Peyer's patch (tissue), 4 donors: ENCODE results near the gene CNOT6L. TPM values are rescaled to one million over a fixed set of nuclear protein-coding genes. Genes with fewer than 3 reads are reported as not detected.

Experiments used
- DNase-seq, 3 donors: peaks; one replicate each; pipeline ENCODE4 v3.0.0-alpha.2; 2017 to 2019
- H3K27ac ChIP-seq, 4 donors: fragments of 200-600 bp; sonication (generic); one replicate each; pipeline ENCODE4 v1.5.1; 2016 to 2019
- H3K27me3 ChIP-seq, 2 donors: fragments of 200-600 bp; sonication (generic); one replicate each; pipeline ENCODE4 v1.5.1; 2019
- H3K36me3 ChIP-seq, 3 donors: fragments of 200-600 bp; sonication (generic); one replicate each; pipeline ENCODE4 v1.5.1; 2016 to 2019
- H3K4me1 ChIP-seq, 4 donors: fragments of 200-600 bp; sonication (generic); one replicate each; pipeline ENCODE4 v1.5.1; 2016 to 2019
- H3K4me3 ChIP-seq, 4 donors: fragments of 200-600 bp; sonication (generic); 1 replicate in 3 of 4; 2 replicates in 1 of 4; pipeline ENCODE4 v1.5.1; 2016 to 2019; ENCODE audit warnings: mild to moderate bottlenecking in 1 of 4
- H3K9me3 ChIP-seq, 4 donors: fragments of 200-600 bp; sonication (generic); one replicate each; pipeline ENCODE4 v1.5.1; 2016 to 2019; ENCODE audit warnings: mild to moderate bottlenecking in 1 of 4
- POLR2A ChIP-seq, 2 donors: fragments of 450-650 bp; IDR thresholded peaks; one replicate each; pipeline ENCODE4 v1.5.1; 2017; ENCODE audit warnings: antibody characterized with exemption in 2 of 2, mild to moderate bottlenecking in 2 of 2, moderate library complexity in 2 of 2
- total RNA-seq, 4 donors: library from RNA; depleted of rRNA; stranded (reverse); fragments of >200 nt; gene quantifications; one replicate each; pipeline ENCODE4 v1.1.0, GENCODE V29; 2016
- TF ChIP-seq, protein P1 (sequence below), 6 experiments: fragments of 450-650 bp in 4 of 6; fragments of 200-600 bp in 2 of 6; sonication (generic) in 1 of 6; IDR thresholded peaks; one replicate each; pipeline ENCODE4 v1.5.1; 2017 to 2019; ENCODE audit warnings: antibody characterized with exemption in 6 of 6, mild to moderate bottlenecking in 3 of 6, moderate library complexity in 1 of 6

CNOT6L gene
- total RNA-seq, 4 donors from 2014 or later: 20.4 to 43.3 (median 33.6) TPM

DNA sequence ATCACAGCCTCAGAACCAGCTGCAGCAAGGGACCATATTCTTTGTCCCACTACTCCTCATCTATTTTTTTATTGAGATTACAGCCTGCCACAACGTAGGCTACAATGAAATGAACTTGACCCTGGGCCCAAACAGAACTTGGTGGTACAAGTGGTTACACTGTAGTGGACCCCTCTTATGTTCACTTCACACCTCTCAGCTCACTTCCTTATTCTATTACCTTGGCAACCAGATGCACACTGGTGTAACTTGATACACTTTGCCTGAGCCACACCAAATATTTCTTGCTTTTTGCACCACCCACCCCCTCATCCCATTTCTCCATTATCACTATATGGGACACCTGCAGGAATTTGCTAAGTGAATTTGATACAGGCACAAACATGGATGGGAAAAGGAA lies 107.7 kb downstream of the CNOT6L start:
- Histone ChIP-seq H3K27ac (no peak overlapping the region), H3K4me3 (no peak overlapping the region), H3K27me3 (no peaks in the 10 kb centered on the region), H3K4me1 (no peaks in the 10 kb centered on the region), H3K9me3 (no peaks in the 10 kb centered on the region), H3K36me3 (no peaks in the 10 kb centered on the region)
- TF ChIP-seq, protein P1, sequence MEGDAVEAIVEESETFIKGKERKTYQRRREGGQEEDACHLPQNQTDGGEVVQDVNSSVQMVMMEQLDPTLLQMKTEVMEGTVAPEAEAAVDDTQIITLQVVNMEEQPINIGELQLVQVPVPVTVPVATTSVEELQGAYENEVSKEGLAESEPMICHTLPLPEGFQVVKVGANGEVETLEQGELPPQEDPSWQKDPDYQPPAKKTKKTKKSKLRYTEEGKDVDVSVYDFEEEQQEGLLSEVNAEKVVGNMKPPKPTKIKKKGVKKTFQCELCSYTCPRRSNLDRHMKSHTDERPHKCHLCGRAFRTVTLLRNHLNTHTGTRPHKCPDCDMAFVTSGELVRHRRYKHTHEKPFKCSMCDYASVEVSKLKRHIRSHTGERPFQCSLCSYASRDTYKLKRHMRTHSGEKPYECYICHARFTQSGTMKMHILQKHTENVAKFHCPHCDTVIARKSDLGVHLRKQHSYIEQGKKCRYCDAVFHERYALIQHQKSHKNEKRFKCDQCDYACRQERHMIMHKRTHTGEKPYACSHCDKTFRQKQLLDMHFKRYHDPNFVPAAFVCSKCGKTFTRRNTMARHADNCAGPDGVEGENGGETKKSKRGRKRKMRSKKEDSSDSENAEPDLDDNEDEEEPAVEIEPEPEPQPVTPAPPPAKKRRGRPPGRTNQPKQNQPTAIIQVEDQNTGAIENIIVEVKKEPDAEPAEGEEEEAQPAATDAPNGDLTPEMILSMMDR (IDR thresholded peaks at IDR 0.05): no peak
- TF ChIP-seq POLR2A (IDR thresholded peaks at IDR 0.05): no peak
- DNase-seq: no peak

DNA sequence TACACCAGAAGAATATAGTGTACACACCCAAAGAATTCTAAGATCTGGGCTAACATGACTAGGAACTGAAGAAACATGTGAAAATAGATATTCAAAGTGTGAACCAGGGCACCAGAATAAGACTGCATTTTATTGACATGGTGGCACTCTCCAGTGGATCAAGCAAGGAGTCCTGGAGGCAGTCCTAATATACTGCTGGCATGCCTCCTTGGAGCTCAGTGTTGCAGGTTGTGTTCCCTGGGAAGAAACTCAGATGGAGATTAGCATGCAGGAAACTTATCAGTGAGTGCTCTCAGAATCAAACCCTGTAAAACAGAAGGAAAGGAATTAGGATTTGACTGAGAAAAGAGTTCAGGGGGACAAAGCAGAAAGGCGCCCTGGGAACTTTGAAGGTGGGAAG lies 108.5 kb downstream of the CNOT6L start:
- DNase-seq: no peak
- H3K36me3 ChIP-seq: no peaks in the 10 kb centered on the region
- H3K9me3 ChIP-seq: no peaks in the 10 kb centered on the region
- no peaks in the 10 kb centered on the region for H3K4me1 ChIP-seq
- no peak overlapping the region for H3K4me3 ChIP-seq
- no peak overlapping the region for H3K27ac ChIP-seq
- H3K27me3 ChIP-seq: no peaks in the 10 kb centered on the region
- no peak for TF ChIP-seq POLR2A (IDR thresholded peaks at IDR 0.05)
- TF ChIP-seq, protein P1 (IDR thresholded peaks at IDR 0.05): no peak

DNA sequence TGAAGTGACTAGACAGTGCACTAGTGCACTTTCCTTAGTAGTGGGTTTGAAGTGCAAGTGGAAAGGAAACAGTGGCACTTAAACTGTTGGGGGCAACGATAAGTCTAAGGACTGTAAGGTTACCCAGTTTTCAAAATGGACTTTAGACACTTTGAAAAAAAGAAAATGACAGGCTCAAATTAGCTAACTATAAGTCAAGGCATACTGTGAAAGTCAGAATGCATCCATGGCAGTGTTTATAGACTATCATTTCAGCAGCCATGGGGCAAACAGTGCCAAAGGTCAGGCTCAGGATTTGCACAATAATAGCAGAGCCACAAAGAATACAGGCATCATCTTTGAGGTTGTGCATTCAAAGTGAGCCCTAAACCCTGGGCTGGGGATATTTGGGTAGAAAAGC lies 109.1 kb downstream of the CNOT6L start:
- no peaks in the 10 kb centered on the region for H3K4me1 ChIP-seq
- no peaks in the 10 kb centered on the region for H3K9me3 ChIP-seq
- H3K36me3 ChIP-seq: no peaks in the 10 kb centered on the region
- no peak overlapping the region for H3K27ac ChIP-seq
- H3K4me3 ChIP-seq: no peak overlapping the region
- TF ChIP-seq, protein P1 (IDR thresholded peaks at IDR 0.05): no peak
- TF ChIP-seq POLR2A (IDR thresholded peaks at IDR 0.05): no peak
- H3K27me3 ChIP-seq: no peaks in the 10 kb centered on the region
- no peak for DNase-seq

DNA sequence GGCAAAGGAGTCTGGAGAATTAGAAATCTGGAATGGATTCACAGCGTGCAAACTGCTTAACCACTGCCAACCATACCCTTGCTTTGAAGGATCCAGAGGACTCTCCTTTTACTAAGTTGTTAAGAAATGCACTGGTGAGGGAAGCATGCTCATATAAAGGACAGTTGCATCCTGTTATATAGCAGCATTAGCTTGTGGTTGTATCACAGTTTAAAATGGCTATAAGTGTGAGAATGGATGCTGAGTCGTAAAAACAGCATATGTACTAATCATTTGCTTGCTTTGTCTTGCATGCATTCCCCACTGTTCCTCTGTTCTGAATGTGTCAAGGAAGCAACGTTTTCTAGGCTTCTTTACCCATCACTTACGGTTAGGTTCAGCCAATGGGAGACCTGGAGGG lies 112.5 kb downstream of the CNOT6L start:
- no peak overlapping the region for H3K4me3 ChIP-seq
- no peaks in the 10 kb centered on the region for H3K36me3 ChIP-seq
- H3K27ac ChIP-seq: no peak overlapping the region
- no peaks in the 10 kb centered on the region for H3K4me1 ChIP-seq
- no peaks in the 10 kb centered on the region for H3K27me3 ChIP-seq
- no peak for TF ChIP-seq POLR2A (IDR thresholded peaks at IDR 0.05)
- TF ChIP-seq, protein P1 (IDR thresholded peaks at IDR 0.05): no peak
- H3K9me3 ChIP-seq: no peaks in the 10 kb centered on the region
- no peak for DNase-seq

DNA sequence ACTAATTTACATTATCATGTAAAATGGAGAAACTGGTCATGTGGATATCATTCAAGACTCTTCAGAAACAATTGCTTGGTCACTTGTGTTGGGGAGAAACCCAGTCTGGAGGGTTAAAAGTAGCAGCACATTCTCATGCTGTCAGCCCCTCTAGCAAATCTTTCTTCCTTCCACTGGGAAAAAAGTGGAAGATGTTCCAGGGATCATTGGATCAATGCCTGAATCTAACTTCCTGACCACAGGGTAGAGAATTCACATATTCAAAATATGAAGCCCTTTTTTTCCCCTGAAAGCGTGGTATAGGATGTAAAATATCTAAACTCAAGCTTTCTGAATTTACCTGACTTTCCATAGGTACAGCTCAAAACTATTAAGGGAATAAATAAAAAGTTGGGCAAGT lies 115.5 kb downstream of the CNOT6L start:
- no peaks in the 10 kb centered on the region for H3K36me3 ChIP-seq
- no peaks in the 10 kb centered on the region for H3K9me3 ChIP-seq
- no peaks in the 10 kb centered on the region for H3K4me1 ChIP-seq
- H3K27me3 ChIP-seq: no peaks in the 10 kb centered on the region
- TF ChIP-seq, protein P1 (IDR thresholded peaks at IDR 0.05): no peak
- TF ChIP-seq POLR2A (IDR thresholded peaks at IDR 0.05): no peak
- DNase-seq: no peak
- H3K27ac ChIP-seq: no peak overlapping the region
- no peak overlapping the region for H3K4me3 ChIP-seq

DNA sequence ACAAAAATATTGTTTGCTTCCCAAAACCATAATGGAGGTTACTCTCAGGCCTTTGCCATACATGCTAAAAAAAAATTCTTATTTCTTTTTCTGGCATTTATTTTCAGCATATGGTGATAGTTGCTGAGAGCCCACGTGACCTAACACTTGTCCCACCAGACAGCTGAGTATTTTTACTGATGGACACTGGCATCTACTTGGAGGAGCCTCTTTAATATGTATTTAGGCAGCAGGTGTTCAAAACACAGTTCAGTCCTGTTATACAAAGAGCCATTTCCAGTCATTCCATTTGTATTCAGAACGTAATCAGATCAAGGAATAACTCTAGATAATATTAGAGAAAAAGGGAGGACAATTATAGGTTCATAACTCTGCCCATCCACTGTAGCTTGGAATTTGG lies 118.0 kb downstream of the CNOT6L start:
- no peak for DNase-seq
- Histone ChIP-seq H3K36me3 (no peaks in the 10 kb centered on the region), H3K9me3 (no peaks in the 10 kb centered on the region), H3K4me1 (peaks cover 0 to 7% (median 0%) of the 10 kb centered on the region in 4 donors), H3K27ac (no peak overlapping the region), H3K4me3 (no peak overlapping the region), H3K27me3 (no peaks in the 10 kb centered on the region)
- TF ChIP-seq, protein P1 (IDR thresholded peaks at IDR 0.05): no peak
- no peak for TF ChIP-seq POLR2A (IDR thresholded peaks at IDR 0.05)
